ENCODE data around the gene DLG4.

The DLG4 gene

GRCh38 chr17:7219229-7219811 is 316 bp downstream of the DLG4 start:
- ATAC-seq, result no peak
- no peak for TF ChIP-seq POU6F1 (CRISPR knock-in tag; IDR thresholded peaks at IDR 0.05; ENCODE audit: borderline replicate concordance, low read depth)
- no peak for TF ChIP-seq ZNF565 (CRISPR knock-in tag; conservative IDR thresholded peaks at IDR 0.05; ENCODE audit: low read depth)
- TF ChIP-seq ZNF8 (CRISPR knock-in tag; IDR thresholded peaks at IDR 0.05), result no peak
- TF ChIP-seq SNAI2 (CRISPR knock-in tag; IDR thresholded peaks at IDR 0.05), result no peak
- no peak for TF ChIP-seq ZNF70 (CRISPR knock-in tag; IDR thresholded peaks at IDR 0.05)
- no peak for TF ChIP-seq CSRNP3 (CRISPR knock-in tag; IDR thresholded peaks at IDR 0.05)
- no peak for TF ChIP-seq ESRRG (CRISPR knock-in tag; IDR thresholded peaks at IDR 0.05)
- no peak for TF ChIP-seq BACH2 (CRISPR knock-in tag; IDR thresholded peaks at IDR 0.05; ENCODE audit: borderline replicate concordance)
- TF ChIP-seq CREB5 (CRISPR knock-in tag; IDR thresholded peaks at IDR 0.05; ENCODE audit: low read depth), result no peak
- TF ChIP-seq RARB (CRISPR knock-in tag; IDR thresholded peaks at IDR 0.05), result 0 out of 2 replicates have a peak, but pooled peaks have one; percentile 59
- no peak for TF ChIP-seq OSR1 (CRISPR knock-in tag; IDR thresholded peaks at IDR 0.05)
- 0 out of 2 replicates have a peak, but pooled peaks have one; percentile 19 for TF ChIP-seq TSHZ2 (CRISPR knock-in tag; IDR thresholded peaks at IDR 0.05)
- no peak for TF ChIP-seq GLIS3 (CRISPR knock-in tag; IDR thresholded peaks at IDR 0.05)
- TF ChIP-seq PATZ1 (CRISPR knock-in tag; IDR thresholded peaks at IDR 0.05; ENCODE audit: borderline replicate concordance), result 0 out of 2 replicates have a peak, but pooled peaks have one; percentile 26
- no peak for TF ChIP-seq ARNTL (CRISPR knock-in tag; IDR thresholded peaks at IDR 0.05; ENCODE audit: borderline replicate concordance, low read depth)
- no peak for TF ChIP-seq ZFP3 (CRISPR knock-in tag; IDR thresholded peaks at IDR 0.05)
- TF ChIP-seq ZC3H10 (CRISPR knock-in tag; IDR thresholded peaks at IDR 0.05), result no peak
- TF ChIP-seq ZFP30 (CRISPR knock-in tag; IDR thresholded peaks at IDR 0.05), result no peak
- TF ChIP-seq CSDC2 (CRISPR knock-in tag; IDR thresholded peaks at IDR 0.05), result no peak
- TF ChIP-seq ISL1 (CRISPR knock-in tag; IDR thresholded peaks at IDR 0.05), result no peak
- no peak for TF ChIP-seq TOX (CRISPR knock-in tag; IDR thresholded peaks at IDR 0.05; ENCODE audit: borderline replicate concordance)
- no peak for TF ChIP-seq PPARA (CRISPR knock-in tag; IDR thresholded peaks at IDR 0.05; ENCODE audit: borderline replicate concordance)
- no peak for TF ChIP-seq TCF4 (CRISPR knock-in tag; IDR thresholded peaks at IDR 0.05; ENCODE audit: borderline replicate concordance)

GRCh38 chr17:7218758-7219157 is 878 bp downstream of the DLG4 start:
- ATAC-seq, result no peak
- TF ChIP-seq ZC3H10 (CRISPR knock-in tag; IDR thresholded peaks at IDR 0.05), result no peak
- no peak for TF ChIP-seq POU6F1 (CRISPR knock-in tag; IDR thresholded peaks at IDR 0.05; ENCODE audit: borderline replicate concordance, low read depth)
- TF ChIP-seq CSDC2 (CRISPR knock-in tag; IDR thresholded peaks at IDR 0.05), result no peak
- TF ChIP-seq ZFP30 (CRISPR knock-in tag; IDR thresholded peaks at IDR 0.05), result no peak
- no peak for TF ChIP-seq GLIS3 (CRISPR knock-in tag; IDR thresholded peaks at IDR 0.05)
- no peak for TF ChIP-seq PATZ1 (CRISPR knock-in tag; IDR thresholded peaks at IDR 0.05; ENCODE audit: borderline replicate concordance)
- TF ChIP-seq ESRRG (CRISPR knock-in tag; IDR thresholded peaks at IDR 0.05), result no peak
- no peak for TF ChIP-seq CREB5 (CRISPR knock-in tag; IDR thresholded peaks at IDR 0.05; ENCODE audit: low read depth)
- no peak for TF ChIP-seq RARB (CRISPR knock-in tag; IDR thresholded peaks at IDR 0.05)
- no peak for TF ChIP-seq TCF4 (CRISPR knock-in tag; IDR thresholded peaks at IDR 0.05; ENCODE audit: borderline replicate concordance)
- no peak for TF ChIP-seq ARNTL (CRISPR knock-in tag; IDR thresholded peaks at IDR 0.05; ENCODE audit: borderline replicate concordance, low read depth)
- no peak for TF ChIP-seq ZFP3 (CRISPR knock-in tag; IDR thresholded peaks at IDR 0.05)
